ENCODE measurements around the gene MSX2.
"Not testable (repeated sequence)": the region's sequence is repeated elsewhere in the genome, so short reads cannot be mapped to it uniquely, and the experiment has no call there.

MSX2 gene

DNA sequence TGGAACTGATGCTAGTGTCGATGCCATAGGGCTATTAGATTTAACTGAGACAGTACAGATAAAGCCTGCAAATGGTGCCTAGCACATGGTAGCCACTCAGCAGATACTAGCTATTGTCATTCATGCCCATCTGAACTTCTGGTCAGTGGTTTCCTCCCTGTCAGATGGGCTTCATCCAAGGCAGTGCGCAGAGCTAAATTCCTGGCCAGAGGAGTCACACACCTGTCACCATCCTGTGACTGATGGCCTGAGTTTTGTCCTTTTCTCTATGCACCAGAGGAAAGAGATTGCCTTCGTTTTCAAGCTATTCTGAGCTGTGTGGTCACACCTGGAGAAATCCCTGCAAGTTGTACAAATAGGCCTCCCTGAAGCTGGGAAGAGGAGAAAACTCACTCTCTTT, 34.7 kb downstream of the MSX2 start:
- Histone ChIP-seq H3K4ac (ENCODE audit: low read depth, low read length) (no peak overlapping the region), H4K8ac (ENCODE audit: low read depth, low read length) (no peak overlapping the region), H3K27me3 (ENCODE audit: insufficient read depth, low read length) (no peaks in the 10 kb centered on the region), H2AFZ (ENCODE audit: insufficient read depth, low read length, poor library complexity) (no peak overlapping the region), H3K4me3 (ENCODE audit: low read depth, low read length) (no peak overlapping the region), H3K9me3 (ENCODE audit: insufficient read depth, low read depth, low read length) (no peaks in the 10 kb centered on the region), H4K91ac (ENCODE audit: low read depth, low read length) (no peak overlapping the region), H3K27ac (ENCODE audit: low read depth, low read length) (no peak overlapping the region), H2AK5ac (ENCODE audit: low read length) (no peak overlapping the region), H3K18ac (ENCODE audit: low read length) (no peak overlapping the region), H4K12ac (ENCODE audit: low read depth, low read length) (no peak overlapping the region), H3K79me2 (ENCODE audit: control insufficient read depth, insufficient read depth, low read length, poor library complexity) (no peaks in the 10 kb centered on the region), H3K4me2 (ENCODE audit: low read length) (no peak overlapping the region), H3K9ac (ENCODE audit: low read length) (no peak overlapping the region), H3K36me3 (ENCODE audit: control insufficient read depth in 1 of 2, insufficient read depth in 2 of 2, low read length in 2 of 2) (no peaks in the 10 kb centered on the region), H3K14ac (ENCODE audit: low read length) (no peak overlapping the region), H2BK12ac (ENCODE audit: low read length) (no peak overlapping the region), H3K23ac (ENCODE audit: low read length) (no peak overlapping the region), H3K79me1 (ENCODE audit: low read length) (no peaks in the 10 kb centered on the region), H3K4me1 (ENCODE audit: control insufficient read depth in 1 of 2, insufficient read depth in 2 of 2, low read length in 2 of 2) (no peaks in the 10 kb centered on the region), H2BK5ac (ENCODE audit: low read depth, low read length, poor library complexity) (no peak overlapping the region), H2BK120ac (ENCODE audit: insufficient read depth, low read length, poor library complexity) (no peak overlapping the region)
- DNase-seq, result no peak
- WGBS (ENCODE audit: extremely low coverage, insufficient coverage, insufficient read length), result no CpG with 5 or more reads among the region's 3 CpGs

DNA sequence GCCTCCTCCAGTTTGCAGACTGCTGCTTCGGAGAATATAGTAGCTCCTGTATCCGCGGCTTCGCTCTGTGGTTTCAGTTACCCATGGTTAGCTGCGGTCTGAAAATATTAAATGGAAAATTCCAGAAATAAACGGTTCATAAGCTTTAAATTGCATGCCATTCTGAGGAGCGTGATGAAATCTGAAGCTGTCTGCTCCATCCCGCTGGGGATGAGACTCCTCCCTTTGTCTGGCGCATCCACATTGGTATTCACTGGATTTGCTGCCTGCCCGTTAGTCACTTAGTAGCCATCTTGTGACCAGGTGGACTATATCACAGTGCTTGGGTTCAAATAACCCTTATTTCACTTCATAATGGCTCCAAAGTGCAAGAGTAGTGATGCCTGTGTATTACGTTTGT, 36.3 kb downstream of the MSX2 start:
- DNase-seq, result no peak
- Histone ChIP-seq H3K18ac (ENCODE audit: low read length) (no peak overlapping the region), H2AK5ac (ENCODE audit: low read length) (no peak overlapping the region), H4K91ac (ENCODE audit: low read depth, low read length) (no peak overlapping the region), H4K8ac (ENCODE audit: low read depth, low read length) (no peak overlapping the region), H2BK120ac (ENCODE audit: insufficient read depth, low read length, poor library complexity) (no peak overlapping the region), H2AFZ (ENCODE audit: insufficient read depth, low read length, poor library complexity) (no peak overlapping the region), H2BK5ac (ENCODE audit: low read depth, low read length, poor library complexity) (no peak overlapping the region), H4K12ac (ENCODE audit: low read depth, low read length) (no peak overlapping the region), H2BK12ac (ENCODE audit: low read length) (no peak overlapping the region), H3K9ac (ENCODE audit: low read length) (no peak overlapping the region), H3K4me1 (ENCODE audit: control insufficient read depth in 1 of 2, insufficient read depth in 2 of 2, low read length in 2 of 2) (no peaks in the 10 kb centered on the region), H3K4ac (ENCODE audit: low read depth, low read length) (no peak overlapping the region), H3K36me3 (ENCODE audit: control insufficient read depth in 1 of 2, insufficient read depth in 2 of 2, low read length in 2 of 2) (no peaks in the 10 kb centered on the region), H3K9me3 (ENCODE audit: insufficient read depth, low read depth, low read length) (peaks cover 3% of the 10 kb centered on the region), H3K27me3 (ENCODE audit: insufficient read depth, low read length) (no peaks in the 10 kb centered on the region), H3K4me3 (ENCODE audit: low read depth, low read length) (no peak overlapping the region), H3K79me1 (ENCODE audit: low read length) (no peaks in the 10 kb centered on the region), H3K27ac (ENCODE audit: low read depth, low read length) (no peak overlapping the region), H3K4me2 (ENCODE audit: low read length) (no peak overlapping the region), H3K23ac (ENCODE audit: low read length) (no peak overlapping the region), H3K79me2 (ENCODE audit: control insufficient read depth, insufficient read depth, low read length, poor library complexity) (no peaks in the 10 kb centered on the region), H3K14ac (ENCODE audit: low read length) (no peak overlapping the region)
- no CpG with 5 or more reads among the region's 11 CpGs for WGBS (ENCODE audit: extremely low coverage, insufficient coverage, insufficient read length)

GRCh38 chr5:174761341-174761740, 37.0 kb downstream of the MSX2 start:
- not testable (repeated sequence) for H3K79me1 ChIP-seq (ENCODE audit: low read length); H3K23ac ChIP-seq (ENCODE audit: low read length); H3K9me3 ChIP-seq (ENCODE audit: insufficient read depth, low read depth, low read length); DNase-seq; H3K4me2 ChIP-seq (ENCODE audit: low read length); H4K12ac ChIP-seq (ENCODE audit: low read depth, low read length); H3K27ac ChIP-seq (ENCODE audit: low read depth, low read length); H2BK12ac ChIP-seq (ENCODE audit: low read length); H3K14ac ChIP-seq (ENCODE audit: low read length); H4K91ac ChIP-seq (ENCODE audit: low read depth, low read length); H2BK5ac ChIP-seq (ENCODE audit: low read depth, low read length, poor library complexity); H3K27me3 ChIP-seq (ENCODE audit: insufficient read depth, low read length); H3K36me3 ChIP-seq (ENCODE audit: control insufficient read depth in 1 of 2, insufficient read depth in 2 of 2, low read length in 2 of 2); H3K4me3 ChIP-seq (ENCODE audit: low read depth, low read length); H4K8ac ChIP-seq (ENCODE audit: low read depth, low read length); H2AFZ ChIP-seq (ENCODE audit: insufficient read depth, low read length, poor library complexity); H2AK5ac ChIP-seq (ENCODE audit: low read length); H2BK120ac ChIP-seq (ENCODE audit: insufficient read depth, low read length, poor library complexity); H3K79me2 ChIP-seq (ENCODE audit: control insufficient read depth, insufficient read depth, low read length, poor library complexity); H3K4me1 ChIP-seq (ENCODE audit: control insufficient read depth in 1 of 2, insufficient read depth in 2 of 2, low read length in 2 of 2); H3K4ac ChIP-seq (ENCODE audit: low read depth, low read length); H3K9ac ChIP-seq (ENCODE audit: low read length); H3K18ac ChIP-seq (ENCODE audit: low read length)
- no CpG with 5 or more reads among the region's 2 CpGs for WGBS (ENCODE audit: extremely low coverage, insufficient coverage, insufficient read length)

DNA sequence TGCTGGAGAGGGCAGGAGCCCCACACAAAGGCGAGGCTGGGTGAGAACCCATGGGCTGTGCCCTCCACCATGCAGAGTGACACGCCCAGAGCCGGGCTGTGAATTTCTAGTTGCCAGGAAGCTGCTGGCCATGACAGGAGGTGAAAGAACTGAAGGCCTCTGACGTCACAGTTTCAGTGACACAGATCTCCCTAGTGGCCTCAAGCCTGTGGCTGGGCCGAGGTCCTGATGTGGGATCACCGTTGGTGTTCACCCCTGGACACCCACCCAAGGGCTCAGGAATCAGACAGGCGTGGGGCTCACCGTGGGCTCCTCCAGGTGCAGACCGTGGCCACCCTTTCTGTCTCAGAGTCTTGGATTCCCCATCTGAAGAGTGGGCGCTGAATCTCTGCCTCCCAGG, 39.9 kb downstream of the MSX2 start:
- H3K4me2 ChIP-seq (ENCODE audit: low read length), result no peak overlapping the region
- no peaks in the 10 kb centered on the region for H3K79me2 ChIP-seq (ENCODE audit: control insufficient read depth, insufficient read depth, low read length, poor library complexity)
- no peaks in the 10 kb centered on the region for H3K4me1 ChIP-seq (ENCODE audit: control insufficient read depth in 1 of 2, insufficient read depth in 2 of 2, low read length in 2 of 2)
- H3K9me3 ChIP-seq (ENCODE audit: insufficient read depth, low read depth, low read length), result peaks cover 3% of the 10 kb centered on the region
- H2BK12ac ChIP-seq (ENCODE audit: low read length), result no peak overlapping the region
- no peak overlapping the region for H3K4ac ChIP-seq (ENCODE audit: low read depth, low read length)
- H3K9ac ChIP-seq (ENCODE audit: low read length), result no peak overlapping the region
- no peaks in the 10 kb centered on the region for H3K79me1 ChIP-seq (ENCODE audit: low read length)
- no peak overlapping the region for H3K27ac ChIP-seq (ENCODE audit: low read depth, low read length)
- H3K18ac ChIP-seq (ENCODE audit: low read length), result no peak overlapping the region
- WGBS (ENCODE audit: extremely low coverage, insufficient coverage, insufficient read length), result no CpG with 5 or more reads among the region's 10 CpGs
- H2AFZ ChIP-seq (ENCODE audit: insufficient read depth, low read length, poor library complexity), result no peak overlapping the region
- no peak overlapping the region for H4K91ac ChIP-seq (ENCODE audit: low read depth, low read length)
- no peak overlapping the region for H4K12ac ChIP-seq (ENCODE audit: low read depth, low read length)
- no peak overlapping the region for H4K8ac ChIP-seq (ENCODE audit: low read depth, low read length)
- no peaks in the 10 kb centered on the region for H3K27me3 ChIP-seq (ENCODE audit: insufficient read depth, low read length)
- no peak overlapping the region for H2BK5ac ChIP-seq (ENCODE audit: low read depth, low read length, poor library complexity)
- H3K14ac ChIP-seq (ENCODE audit: low read length), result no peak overlapping the region
- no peak overlapping the region for H3K23ac ChIP-seq (ENCODE audit: low read length)
- no peak overlapping the region for H2BK120ac ChIP-seq (ENCODE audit: insufficient read depth, low read length, poor library complexity)
- no peaks in the 10 kb centered on the region for H3K36me3 ChIP-seq (ENCODE audit: control insufficient read depth in 1 of 2, insufficient read depth in 2 of 2, low read length in 2 of 2)
- no peak for DNase-seq
- H2AK5ac ChIP-seq (ENCODE audit: low read length), result no peak overlapping the region
- no peak overlapping the region for H3K4me3 ChIP-seq (ENCODE audit: low read depth, low read length)

Data from trophoblast cell (in vitro differentiated cells and primary cell).